GM06990 (cell line): ENCODE data around the gene C2CD2.

Experiments used
- DNase-seq: peaks from one replicate; pipeline ENCODE4 v3.0.0-alpha.2; 2011; ENCODE audit not compliant: insufficient read length; ENCODE audit errors: extremely low read depth
- H3K27me3 ChIP-seq: replicated peaks from 2 replicates; pipeline ENCODE4 v1.6.0; 2011; ENCODE audit warnings: low read length; ENCODE audit not compliant: control insufficient read depth, insufficient read depth
- H3K36me3 ChIP-seq: 2 replicates; pipeline ENCODE4 v1.5.1; 2011; ENCODE audit warnings: low read length; ENCODE audit not compliant: control insufficient read depth, insufficient read depth
- H3K4me3 ChIP-seq: replicated peaks from 2 replicates; pipeline ENCODE4 v1.5.1; 2011; ENCODE audit warnings: low read depth, mild to moderate bottlenecking, control low read depth, low read length
- TF ChIP-seq, protein P1 (sequence below): IDR thresholded peaks from 2 replicates; pipeline ENCODE4 v1.5.1; 2011; ENCODE audit warnings: low read length, control low read depth, mild to moderate bottlenecking, inconsistent platforms; ENCODE audit not compliant: insufficient read depth, poor library complexity, severe bottlenecking

Gene C2CD2

DNA sequence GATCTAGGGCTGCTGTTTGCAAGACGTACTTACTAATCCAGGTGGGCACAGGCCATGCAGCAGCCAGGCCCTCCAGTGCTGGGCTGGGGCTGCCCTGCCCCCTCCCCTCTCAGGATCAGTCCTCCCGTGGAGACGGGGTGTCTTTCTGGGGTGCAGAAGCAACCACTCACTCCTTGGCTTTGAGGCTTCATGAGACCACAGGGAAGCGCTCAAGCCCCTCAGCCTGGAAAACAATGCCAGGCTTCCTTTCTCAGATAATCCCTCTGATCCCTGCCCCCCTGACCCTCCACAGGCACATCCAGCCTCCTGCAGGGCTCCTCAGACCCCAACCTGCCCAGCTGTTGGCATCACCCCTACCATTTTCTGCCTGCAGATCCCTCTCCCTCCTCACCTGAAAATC lies 13.9 kb upstream of the C2CD2 start:
- H3K4me3 ChIP-seq = no peak overlapping the region
- H3K27me3 ChIP-seq = no peaks in the 10 kb centered on the region
- no peaks in the 10 kb centered on the region for H3K36me3 ChIP-seq
- no peak for DNase-seq
- TF ChIP-seq, protein P1, sequence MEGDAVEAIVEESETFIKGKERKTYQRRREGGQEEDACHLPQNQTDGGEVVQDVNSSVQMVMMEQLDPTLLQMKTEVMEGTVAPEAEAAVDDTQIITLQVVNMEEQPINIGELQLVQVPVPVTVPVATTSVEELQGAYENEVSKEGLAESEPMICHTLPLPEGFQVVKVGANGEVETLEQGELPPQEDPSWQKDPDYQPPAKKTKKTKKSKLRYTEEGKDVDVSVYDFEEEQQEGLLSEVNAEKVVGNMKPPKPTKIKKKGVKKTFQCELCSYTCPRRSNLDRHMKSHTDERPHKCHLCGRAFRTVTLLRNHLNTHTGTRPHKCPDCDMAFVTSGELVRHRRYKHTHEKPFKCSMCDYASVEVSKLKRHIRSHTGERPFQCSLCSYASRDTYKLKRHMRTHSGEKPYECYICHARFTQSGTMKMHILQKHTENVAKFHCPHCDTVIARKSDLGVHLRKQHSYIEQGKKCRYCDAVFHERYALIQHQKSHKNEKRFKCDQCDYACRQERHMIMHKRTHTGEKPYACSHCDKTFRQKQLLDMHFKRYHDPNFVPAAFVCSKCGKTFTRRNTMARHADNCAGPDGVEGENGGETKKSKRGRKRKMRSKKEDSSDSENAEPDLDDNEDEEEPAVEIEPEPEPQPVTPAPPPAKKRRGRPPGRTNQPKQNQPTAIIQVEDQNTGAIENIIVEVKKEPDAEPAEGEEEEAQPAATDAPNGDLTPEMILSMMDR = no peak

DNA sequence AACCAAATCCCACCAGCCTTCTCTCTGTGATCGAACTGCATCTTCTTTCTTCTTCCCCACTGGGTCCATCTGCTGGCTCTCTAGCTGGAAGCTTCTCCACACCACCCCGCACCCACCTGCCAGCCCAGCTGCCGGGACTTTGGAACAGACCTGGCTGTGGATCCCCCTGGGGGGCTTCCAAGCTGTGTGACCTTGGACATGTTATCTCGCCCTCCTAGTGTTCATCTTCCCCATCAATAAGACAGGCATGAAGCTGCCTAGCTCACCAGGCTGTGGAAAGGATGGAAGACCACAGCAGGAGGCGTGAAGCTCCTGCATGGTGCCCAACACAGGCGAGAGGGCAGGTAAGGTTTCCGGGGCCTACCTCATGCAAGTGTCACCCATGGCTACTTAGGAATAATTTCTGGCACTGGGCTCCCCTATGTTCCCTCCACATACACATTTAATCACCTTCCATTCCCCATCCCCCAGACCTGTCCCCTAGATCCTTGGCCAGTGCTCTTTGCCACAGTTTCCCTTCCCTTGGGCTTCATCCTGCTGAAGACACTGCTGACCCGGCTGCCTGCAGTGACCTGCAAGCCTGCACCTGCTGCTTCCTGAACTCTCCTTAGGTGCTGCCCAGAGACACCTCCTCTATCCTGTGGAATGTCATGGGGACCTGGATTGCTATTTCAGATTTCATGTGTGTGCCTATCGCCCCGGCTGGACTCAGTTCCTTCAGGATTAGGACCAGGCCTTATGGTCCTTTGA lies 13.2 kb upstream of the C2CD2 start:
- no peak for DNase-seq
- Histone ChIP-seq H3K27me3 (no peaks in the 10 kb centered on the region), H3K36me3 (no peaks in the 10 kb centered on the region), H3K4me3 (no peak overlapping the region)
- TF ChIP-seq, protein P1 = no peak

DNA sequence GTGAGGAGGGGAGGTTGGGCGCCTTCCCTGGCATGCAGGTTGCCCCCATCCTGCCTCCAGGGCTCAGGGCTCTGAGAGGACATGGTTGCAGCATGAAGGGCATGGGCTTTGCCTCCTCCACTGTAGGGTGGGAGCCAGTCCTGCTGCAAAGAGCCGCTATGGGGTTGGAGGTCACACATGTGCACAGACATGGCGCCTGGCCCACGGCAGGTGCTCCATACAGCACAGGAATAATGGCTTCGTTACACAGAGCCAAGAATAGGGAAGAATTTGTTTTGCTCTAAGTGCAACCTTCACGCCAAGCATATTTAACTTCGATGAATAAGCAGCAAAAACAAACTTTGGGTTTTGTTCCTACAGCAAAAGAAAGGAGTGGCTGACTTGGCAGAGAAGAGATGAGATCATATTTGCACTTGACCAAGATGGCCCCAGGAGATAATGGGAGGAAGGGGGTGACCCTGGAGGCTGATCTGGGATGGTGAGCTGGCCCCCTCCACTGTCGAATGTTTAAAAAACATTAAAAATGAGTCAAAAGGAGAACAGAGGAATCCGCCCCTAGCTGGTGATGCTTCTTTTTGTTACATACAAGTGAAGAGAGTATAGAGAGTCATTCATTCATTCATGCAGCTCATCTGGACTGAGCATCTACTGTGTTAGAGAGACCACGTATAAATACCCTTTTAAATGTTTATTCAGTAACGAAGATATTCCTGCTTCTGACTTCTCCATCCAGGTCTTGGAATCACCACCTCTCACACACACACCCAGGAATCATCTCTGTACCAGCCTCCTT lies 12.4 kb upstream of the C2CD2 start:
- DNase-seq = no peak
- TF ChIP-seq, protein P1 = no peak

GRCh38 chr21:41965461-41966013 lies 11.7 kb upstream of the C2CD2 start:
- H3K4me3 ChIP-seq = no peak overlapping the region
- TF ChIP-seq, protein P1 = no peak
- DNase-seq = no peak
- H3K27me3 ChIP-seq = no peaks in the 10 kb centered on the region
- H3K36me3 ChIP-seq = no peaks in the 10 kb centered on the region

More for the DNA sequence above, 12.4 kb upstream of the C2CD2 start:
- no peak overlapping the region for H3K4me3 ChIP-seq
- no peaks in the 10 kb centered on the region for H3K27me3 ChIP-seq
- no peaks in the 10 kb centered on the region for H3K36me3 ChIP-seq

- no peak for DNase-seq
- TF ChIP-seq, protein P1 = no peak
- Histone ChIP-seq H3K36me3 (no peaks in the 10 kb centered on the region), H3K27me3 (no peaks in the 10 kb centered on the region), H3K4me3 (no peak overlapping the region)
These were observed 11.2 kb upstream of the C2CD2 start for GRCh38 chr21:41965045-41965444.
